HL-60/S4 treated with phorbol 12-myristate 13-acetate at 8.2 ng/mL for 4 days and 3 days (cell line): ENCODE results near the gene PRLH.

ENCODE experiments used
- in situ Hi-C: fragments of 300-500 bp; cut with MboI; formaldehyde crosslinking; loops from 2 replicates; pipeline ENCODE4 v1.15.0; 2022; ENCODE audit warnings: low sequenced_read_pairs

Gene PRLH

DNA sequence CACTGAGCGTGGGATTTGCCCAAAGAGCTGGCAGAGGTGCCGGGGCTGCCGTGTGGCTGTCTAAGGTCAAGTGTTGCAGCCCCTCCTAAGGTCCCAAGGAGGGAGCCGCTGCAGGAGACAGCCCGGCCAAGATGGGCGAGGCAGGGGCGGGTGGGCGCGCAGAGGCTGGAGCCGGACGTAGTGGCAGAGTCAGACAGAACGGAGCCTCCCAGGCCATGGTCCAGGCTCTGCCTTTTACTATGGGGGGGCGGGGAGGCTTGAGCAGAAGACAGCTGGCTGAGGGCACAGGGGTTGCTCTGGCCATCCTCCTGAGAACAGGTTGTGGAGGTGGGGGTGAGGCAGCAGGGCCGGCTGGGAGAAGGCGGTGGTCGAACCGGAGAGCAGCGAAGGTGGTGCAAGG lies 27.5 kb upstream of the PRLH start:
- in situ Hi-C loops: no loop called here

DNA sequence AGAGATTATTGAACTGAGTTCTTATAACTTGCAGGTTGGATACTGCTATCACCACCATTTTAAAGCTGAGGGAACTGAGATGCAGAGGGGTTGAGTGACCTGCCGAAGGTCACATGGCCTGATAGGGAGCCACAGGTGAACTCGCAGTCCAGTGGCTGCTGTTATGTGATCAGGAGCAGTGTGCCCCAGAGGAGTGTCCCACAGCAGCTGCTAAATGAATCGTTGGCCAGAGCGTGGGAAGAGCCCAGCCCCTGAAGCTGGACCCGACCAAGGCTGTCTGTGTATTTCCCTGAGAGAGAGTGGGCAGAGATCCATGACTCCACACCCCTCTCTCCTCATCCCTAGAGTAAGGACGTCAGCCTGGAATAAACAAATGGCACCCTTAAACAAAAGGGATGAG lies 26.7 kb upstream of the PRLH start:
- in situ Hi-C loops: no loop called here

DNA sequence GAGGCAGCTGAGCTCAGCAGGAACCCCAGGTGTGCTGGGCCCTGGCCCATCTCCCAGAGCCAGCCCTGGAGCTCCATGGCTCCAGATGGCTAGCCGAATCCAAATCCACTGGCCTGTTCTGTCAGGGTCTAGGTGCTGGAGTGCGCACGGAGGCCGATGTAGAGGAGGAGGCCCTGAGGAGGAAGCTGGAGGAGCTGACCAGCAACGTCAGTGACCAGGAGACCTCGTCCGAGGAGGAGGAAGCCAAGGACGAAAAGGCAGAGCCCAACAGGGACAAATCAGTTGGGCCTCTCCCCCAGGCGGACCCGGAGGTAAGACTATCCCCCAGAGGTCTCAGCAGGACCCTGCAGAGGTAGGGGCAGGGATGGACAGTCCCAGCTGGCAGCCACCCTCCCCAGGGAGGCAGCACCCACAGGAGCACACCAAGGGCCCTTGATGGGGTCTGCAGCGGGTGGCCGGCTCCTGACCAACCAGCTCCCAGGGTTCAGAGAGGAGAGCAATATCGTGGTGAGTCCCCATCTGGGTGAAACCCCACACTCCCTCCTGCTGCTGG lies 26.1 kb upstream of the PRLH start:
- in situ Hi-C loops: no loop called here

DNA sequence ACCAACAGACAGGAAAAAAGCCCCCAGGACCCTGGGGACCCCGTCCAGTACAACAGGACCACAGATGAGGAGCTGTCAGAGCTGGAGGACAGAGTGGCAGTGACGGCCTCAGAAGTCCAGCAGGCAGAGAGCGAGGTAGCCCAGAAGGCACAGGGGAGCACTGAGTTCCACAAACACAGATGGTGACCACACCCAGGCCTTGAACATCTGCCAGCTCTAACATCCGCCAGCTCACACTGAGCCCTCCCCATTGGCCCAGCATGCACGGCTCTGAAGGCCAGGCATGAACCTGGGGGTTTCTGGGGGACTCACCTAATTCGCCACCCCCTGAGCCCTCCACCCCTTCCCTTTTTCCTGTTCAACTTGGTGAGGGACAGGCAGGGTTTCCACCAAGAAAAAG lies 25.6 kb upstream of the PRLH start:
- in situ Hi-C loops: no loop called here

DNA sequence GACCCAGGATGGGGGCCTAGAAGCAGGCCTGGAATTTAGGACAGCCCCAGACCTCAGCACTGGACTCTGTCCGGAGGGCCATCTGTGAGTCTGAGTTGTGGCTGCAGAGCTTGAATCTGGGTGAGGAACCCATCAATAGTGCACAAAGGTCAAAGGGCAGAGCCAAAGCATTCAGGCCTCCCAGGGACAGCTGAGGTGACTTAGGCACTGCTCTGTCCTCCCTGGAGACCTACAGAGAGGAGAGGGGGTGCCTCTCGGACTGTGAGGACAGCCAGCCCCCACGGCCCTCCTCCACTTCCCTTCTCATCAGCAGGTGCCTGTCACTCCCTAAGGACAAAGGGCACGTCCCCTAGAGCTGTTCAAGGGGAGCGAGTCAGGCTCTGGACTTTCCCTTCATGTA lies 25.1 kb upstream of the PRLH start:
- in situ Hi-C loops: no loop called here

DNA sequence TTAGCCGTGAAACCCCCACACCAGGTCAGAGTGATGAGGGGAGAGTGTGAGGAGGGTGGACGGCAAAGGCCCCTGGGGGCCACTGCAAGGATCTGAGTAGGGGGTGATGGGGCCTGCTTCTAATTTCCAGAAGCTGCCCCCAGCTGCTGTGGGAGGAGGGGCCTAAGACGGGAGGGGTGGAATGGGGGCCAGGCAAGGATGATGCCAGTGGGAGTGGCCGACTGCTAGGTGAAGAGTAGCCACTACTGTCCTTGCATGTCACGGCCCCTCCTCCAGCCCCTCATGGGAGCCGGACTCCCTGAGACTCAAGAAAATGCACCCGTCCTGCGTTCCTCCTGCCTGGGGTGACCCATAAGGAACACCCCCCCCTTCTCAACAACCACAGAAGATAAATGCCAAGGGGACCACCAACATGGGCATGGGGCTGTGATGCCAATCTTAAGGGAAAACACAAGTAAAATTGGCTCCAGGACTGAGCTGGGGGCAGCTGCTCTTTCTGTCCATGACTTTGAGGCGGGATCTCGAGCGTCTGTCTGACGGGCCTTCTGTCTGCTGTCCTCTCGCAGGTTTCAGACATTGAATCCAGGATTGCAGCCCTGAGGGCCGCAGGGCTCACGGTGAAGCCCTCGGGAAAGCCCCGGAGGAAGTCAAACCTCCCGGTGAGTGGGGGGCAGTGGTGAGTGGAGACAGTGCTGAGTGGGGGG lies 24.2 kb upstream of the PRLH start:
- in situ Hi-C loops: no loop called here

DNA sequence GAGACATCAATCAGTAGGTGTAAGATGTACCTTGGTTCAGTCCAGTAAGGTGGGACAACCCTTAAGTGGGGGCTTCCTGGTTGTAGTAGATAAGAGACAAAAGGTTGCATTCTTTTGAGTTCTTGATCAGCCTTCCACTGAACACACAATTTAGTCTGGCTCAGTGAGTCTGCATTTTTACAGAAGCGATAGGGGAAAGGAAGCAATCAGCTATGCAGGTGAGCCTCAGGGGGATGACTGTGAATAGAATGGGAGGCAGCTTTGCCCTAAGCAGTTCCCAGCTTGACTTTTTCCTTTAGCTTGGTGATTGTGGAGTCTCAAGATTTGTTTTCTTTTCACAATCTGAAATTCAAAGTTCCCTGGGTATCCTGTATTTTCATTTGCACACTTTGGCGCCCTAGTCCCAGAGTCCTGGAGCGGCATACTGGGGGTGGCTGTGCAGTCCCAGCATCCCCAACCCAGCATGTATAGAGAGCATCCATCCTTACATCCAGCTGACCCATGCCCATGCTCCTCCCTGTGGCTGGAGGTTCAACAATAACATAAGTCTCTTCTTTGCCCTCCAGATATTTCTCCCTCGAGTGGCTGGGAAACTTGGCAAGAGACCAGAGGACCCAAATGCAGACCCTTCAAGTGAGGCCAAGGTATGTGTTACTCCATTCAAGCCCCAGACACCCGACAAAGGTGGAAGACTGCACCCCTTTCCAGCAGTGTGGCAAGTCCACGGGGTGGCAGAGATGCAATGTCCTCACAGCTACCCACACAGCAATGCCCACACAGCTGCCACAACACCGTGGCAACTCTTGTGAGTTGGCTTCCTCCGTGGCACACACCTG lies 20.1 kb upstream of the PRLH start:
- in situ Hi-C loops: no loop called here

DNA sequence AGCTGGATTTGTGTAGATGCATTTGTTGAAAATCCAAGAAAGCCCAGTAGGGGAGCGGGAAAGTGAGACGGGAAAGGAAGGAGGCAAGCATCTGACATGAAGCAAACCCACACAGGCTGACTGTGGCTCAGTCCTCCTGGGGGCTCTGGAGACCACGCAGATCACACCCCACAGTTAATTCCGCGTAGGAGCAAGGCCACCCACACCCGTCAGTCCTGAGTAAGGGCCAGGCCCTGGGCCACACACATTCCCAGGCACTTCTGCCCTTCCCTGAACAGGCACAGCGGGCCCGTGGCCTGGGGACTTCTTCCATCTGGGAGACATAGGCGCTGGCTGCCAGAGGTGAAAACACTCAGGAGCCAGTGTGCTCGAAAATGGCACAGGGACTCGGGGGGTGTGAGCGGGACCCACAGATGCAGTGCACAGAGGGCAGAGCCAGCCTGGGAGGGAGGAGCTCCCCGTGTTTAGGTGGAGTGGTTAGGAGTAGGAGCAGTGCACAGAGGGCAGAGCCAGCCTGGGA lies 19.4 kb upstream of the PRLH start:
- in situ Hi-C loops: no loop called here

DNA sequence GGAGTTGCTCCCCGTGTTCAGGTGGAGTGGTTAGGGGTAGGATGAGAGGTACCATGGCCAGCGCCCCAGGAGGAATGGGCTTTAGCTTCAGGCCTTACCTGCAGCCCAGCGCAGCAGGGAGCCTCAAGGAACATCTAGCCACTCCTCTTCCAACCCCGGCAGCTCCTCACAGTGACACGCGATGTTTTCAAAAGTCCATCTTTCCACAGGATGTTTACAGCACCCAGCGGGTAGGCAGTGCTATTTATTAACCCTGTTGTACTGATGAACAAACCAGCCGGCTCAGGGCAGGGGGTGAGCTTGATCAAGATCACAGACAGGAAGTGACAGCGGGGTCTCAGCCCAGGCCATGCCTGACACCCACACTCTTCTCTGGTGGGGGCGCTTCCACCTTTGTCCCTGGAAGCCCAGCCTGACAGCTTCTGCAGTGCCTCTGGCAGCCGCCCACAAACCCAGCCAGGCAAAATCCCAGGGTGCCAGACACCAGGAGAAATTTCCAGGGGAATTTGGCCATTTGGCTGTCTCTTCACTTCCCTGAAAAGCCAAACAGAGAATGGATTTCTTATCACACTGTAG lies 18.4 kb upstream of the PRLH start:
- in situ Hi-C loops: no loop called here

DNA sequence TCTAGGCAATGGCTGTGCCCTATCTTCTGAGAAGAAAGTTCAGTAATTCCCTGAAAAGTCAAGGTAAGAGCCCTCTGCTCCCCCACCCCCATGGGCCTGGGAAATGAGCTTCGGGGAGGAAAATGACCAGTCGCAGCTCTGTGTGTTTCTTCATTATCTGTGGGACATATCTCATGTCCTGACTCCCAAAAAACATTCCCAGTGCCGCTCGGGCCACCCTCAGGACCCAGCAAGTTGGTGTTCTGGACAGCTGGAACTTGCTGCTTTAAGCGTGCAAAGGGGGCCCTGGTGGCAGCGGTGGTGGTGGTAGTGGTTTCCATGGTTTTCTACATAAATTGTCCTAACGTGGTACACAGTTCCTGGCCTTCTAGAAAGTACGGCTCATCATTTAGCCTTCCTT lies 17.2 kb upstream of the PRLH start:
- in situ Hi-C loops: no loop called here

DNA sequence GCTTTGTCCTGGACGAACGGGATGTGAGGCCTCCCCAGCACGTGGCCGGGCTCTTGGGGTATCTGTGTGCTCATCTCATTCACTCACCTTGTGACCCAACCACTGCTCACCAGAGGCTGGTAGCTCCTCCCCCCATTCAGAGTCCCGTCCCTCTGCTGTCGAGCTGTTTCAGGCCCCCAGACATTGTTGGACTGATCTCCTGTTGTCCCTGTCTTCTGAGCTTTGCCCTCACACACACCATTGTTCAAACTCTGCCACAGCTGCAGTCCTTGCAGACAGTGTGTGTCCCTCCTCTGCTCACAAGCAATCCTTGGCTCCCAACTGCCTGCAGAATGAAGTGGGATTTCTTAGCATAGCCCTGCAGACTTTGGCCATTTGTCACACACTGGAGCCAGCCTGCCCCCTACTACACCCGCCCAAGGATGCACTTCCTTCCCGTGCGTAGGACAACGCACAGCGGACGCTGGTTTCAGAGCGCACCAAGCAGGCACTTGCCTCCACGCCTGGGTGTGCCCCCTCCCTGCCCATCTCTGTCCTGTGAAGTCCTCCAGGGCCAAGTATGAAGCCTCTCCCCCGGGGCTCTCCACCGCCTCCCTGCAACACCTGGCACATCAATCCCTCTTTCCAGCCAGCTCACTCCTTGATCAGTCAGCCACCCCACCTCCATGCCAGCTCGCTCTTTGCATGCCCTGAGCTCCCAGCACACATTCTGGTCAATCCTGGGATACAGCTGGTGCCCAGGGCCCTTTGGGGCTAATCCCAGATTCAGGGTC lies 16.5 kb upstream of the PRLH start:
- in situ Hi-C loops: no loop called here

DNA sequence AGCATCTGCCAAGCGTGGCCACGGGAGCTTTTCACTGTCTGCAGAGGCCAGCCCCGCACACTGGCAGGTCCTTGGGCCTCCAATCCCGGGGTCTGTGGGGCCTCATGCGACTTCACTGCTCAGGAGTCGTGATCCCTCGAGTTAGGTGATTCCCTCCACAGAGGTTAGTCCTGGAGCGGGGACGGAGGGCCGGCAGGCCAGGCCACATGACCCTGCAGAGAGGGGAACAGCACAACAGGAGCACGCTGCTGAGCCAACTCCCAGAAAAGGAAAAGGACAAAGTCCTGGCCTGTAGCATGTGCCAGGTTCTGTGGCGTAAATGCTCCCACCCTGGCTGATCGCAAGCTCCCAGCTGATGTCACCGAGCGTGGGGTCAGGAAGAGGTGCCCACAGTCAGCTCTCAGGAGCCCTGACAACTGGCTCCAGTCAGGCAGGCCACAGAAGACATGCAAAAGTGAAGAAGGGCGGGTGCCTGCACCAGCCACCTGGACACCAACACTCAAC lies 15.3 kb upstream of the PRLH start:
- in situ Hi-C loops: no loop called here

DNA sequence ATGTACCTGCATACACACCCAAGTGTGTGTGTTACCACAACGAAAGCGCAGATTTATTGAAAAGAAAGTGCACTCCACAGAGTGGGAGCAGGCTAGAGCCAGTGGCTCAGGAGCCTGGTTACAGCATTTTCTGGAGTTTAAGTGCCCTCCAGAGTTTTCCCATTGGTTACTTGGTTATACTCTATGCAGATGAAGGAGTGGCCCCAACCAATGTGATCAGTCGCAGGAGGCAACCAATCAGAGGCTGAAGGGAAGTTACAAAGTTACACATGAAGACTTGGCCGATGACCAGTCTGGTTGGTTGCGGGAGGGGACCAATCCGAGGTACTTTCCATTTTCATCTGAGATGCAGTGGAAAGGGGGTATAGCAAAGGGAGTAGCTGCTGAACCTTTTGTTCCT lies 13.5 kb upstream of the PRLH start:
- in situ Hi-C loops: no loop called here

DNA sequence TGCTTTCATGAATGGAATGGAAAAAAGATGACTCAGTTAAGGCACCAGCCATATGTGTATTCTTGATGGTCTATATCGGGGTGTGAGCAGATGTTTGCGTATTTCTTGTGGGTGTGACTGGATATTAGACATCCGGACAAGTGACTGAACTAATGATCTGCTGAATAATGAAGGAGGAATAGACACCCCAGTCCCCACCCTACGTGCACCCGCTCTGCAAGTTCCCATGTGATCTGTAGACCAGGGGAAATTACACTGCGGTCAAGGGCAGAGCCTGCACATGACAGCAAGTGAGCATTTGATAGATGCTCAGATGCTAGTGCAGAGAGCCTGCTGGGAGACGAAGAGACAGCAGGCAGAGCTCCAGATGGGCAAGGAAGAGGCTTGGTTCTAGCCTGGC lies 12.4 kb upstream of the PRLH start:
- in situ Hi-C loops: no loop called here

DNA sequence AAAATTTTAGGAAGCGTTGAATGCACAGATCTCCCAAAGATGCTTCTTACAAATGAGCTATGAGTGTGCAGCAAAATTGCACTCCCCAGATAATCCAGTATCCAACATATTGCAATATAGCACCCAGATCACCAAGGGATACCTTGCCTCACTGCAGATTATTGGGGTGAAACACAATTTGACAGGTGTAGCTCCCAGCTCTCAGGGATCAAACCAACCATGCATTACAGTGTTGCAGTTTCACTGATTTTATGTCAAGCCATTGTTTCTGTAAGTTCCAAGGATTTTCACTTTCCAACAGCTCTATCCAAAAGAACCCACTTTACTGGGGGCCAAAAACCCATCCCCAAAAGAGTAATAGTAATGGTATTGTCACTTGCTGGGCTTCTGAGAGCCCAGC lies 10.8 kb upstream of the PRLH start:
- in situ Hi-C loops: no loop called here

DNA sequence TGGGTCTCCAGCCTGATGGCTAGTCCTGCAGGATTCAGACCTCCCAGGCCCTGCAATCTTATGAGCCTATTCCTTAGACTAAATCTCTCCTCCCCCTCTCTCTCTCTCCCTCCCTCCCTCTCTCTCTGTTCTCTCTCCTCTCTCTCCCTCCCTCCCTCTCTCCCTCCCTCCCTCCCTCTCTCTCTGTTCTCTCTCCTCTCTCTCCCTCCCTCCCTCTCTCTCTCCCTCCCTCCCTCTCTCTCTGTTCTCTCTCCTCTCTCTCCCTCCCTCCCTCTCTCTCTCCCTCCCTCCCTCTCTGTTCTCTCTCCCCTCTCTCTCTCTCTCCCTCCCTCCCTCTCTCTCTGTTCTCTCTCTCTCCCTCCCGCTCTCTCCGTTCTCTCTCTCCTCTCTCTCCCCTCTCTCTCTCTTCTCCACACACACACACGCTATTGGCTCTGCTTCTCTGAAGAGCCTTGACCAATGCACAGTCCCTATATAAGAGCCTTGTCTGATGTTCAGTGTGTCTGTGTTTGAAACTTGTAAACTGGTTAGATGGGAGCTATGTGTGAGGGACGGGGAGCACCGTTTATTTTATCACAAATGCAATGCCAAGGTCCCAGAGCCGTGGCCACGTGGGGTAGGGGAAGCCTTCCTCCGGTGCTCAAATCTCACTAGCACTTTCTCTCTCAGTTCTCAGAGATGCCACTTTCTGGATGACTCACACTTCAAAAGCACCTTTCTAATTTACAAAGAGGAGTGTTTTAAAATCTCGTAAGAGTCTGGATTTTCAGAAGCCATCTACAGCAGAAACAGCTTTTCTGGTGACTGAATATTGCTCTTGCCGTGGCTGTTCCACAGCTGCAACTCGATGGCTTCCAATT lies 9.4 kb upstream of the PRLH start:
- in situ Hi-C loops: no loop called here

DNA sequence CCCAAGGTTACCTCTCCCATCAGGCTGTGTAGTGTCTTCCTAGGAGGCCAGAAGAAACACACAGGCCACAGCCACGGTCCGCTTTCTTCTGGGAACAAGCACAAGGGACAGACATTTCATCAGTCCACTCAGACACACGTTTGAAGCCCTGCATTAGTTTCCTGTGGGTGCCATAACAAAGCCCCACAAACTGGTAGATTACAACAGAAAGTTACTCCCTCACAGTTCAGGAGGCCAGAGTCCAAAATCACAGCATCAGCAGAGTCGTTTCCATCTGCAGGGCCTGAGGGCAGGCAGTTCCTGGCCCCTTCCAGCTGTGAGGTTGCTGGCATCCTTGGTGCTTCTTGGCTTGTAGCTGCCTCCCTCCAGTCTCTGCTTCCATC lies 8.8 kb upstream of the PRLH start:
- in situ Hi-C loops: no loop called here

DNA sequence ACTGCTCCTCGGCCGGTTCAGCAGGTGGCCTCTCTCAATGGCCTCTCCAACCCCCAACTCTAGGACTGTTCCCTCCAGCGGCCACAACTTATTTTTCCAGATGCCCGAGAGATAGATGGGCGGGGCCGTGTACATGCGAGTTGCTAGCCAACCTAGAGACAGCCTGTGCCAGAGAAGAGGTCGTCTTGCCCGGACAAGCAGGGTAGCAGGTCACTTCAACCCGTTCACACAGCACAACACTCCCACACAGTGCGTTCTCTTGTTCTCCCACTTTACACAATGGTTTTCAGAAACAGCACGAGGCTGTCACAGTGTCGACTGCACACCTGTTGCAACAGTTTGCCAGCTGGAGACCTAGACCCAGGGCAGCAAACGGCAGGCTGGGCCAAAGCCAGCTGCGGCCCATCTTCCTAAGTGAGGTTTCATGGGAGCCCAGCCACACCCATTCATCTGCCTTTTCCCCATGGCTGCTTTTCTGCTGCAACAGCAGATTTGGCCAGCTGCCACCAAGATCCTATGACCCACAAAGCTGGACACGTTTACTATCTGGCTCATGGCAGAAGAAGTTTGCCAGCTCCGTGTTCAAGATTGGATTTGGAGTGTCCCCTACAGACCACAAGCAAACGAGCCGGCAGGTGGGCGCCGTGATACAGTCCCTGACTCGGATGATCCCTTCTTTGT lies 7.3 kb upstream of the PRLH start:
- in situ Hi-C loops: no loop called here

DNA sequence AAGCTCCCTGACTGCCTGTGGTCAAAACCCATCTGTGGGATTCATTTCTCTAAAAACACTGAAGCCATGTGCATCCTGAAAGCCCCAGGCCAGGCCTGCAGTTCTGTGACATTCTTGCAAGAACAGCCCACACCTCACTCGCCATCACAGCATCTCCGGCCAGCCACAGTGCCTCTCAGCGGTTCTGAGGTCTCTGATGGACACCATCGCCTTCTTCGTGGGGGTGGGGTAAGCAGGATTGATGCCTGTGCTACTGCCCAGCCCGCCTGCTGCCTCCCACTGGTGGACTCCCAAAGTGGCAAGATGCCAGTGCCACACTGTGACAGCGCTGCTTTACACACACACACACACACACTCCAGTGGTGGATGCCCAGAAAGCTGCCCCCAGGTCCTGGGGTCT lies 5.2 kb upstream of the PRLH start:
- in situ Hi-C loops: no loop called here
